NCI-H1048 (cell line): ENCODE measurements around the gene CBS.
"Not testable (repeated sequence)": the region's sequence is repeated elsewhere in the genome, so short reads cannot be mapped to it uniquely, and the experiment has no call there.

ENCODE experiments used
- DNase-seq: peaks from one replicate; lab custom pipeline; 2025; lab: John Stamatoyannopoulos, UW

CBS gene

DNA sequence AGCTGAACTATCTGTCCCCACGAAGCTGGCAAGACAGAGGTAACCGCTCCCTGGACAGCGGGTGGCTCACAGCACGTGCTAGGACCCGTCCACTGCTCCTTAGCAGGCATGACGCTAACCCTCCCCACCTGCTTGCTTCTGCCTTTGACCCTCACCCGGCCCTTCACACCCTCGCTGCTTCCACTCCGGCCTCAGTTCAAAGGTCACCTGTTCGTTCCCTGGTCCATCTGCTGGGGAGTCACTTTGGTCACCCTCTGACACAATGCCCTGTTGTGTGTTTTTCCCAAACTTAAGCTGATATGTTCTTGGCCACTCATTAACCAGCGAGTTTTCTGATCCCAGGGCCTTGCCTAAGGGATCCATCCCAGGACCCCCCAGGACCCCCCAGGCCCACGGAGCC lies 7.6 kb downstream of the CBS start:
- not testable (repeated sequence) for DNase-seq

- DNase-seq: not testable (repeated sequence)
These were observed 8.9 kb downstream of the CBS start for GRCh38 chr21:43066690-43067089.

GRCh38 chr21:43065991-43066390 lies 9.6 kb downstream of the CBS start:
- not testable (repeated sequence) for DNase-seq

DNA sequence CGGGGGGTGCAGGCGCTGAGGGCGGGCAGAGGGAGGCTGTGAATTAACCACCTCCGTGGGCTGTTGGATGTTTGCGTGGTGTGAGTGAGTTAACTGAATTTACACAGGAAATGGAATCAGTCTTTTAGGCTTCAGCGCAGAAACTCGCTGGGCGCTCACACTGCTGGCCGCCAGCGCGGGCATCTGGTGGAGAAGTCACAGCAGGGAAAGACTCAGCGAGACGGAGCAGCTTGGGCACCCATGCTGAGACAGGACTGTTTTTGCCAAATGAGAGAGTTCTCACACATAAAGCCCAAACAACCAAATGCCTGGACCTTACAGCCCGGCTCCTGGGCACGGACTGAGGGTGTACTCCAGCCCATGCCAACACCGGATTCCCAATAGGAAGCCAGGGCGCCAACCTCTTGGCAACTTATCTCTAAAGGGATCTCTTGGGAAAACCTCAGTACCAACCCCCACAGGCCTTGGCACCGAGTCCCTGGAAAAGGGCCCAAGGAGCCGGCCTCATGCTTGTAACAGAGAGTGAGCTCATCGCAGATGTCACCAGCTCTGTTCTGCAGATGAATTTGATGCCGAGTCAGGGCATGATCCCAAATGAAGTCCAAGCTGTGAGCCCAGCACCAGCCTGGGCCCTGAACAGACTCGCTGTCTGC lies 11.2 kb downstream of the CBS start:
- not testable (repeated sequence) for DNase-seq

GRCh38 chr21:43062955-43063664 lies 12.5 kb downstream of the CBS start:
- DNase-seq: not testable (repeated sequence)

GRCh38 chr21:43053112-43053511 lies 22.5 kb downstream of the CBS start:
- DNase-seq: not testable (repeated sequence)

GRCh38 chr21:43045876-43046821 lies 29.5 kb downstream of the CBS start:
- not testable (repeated sequence) for DNase-seq

DNA sequence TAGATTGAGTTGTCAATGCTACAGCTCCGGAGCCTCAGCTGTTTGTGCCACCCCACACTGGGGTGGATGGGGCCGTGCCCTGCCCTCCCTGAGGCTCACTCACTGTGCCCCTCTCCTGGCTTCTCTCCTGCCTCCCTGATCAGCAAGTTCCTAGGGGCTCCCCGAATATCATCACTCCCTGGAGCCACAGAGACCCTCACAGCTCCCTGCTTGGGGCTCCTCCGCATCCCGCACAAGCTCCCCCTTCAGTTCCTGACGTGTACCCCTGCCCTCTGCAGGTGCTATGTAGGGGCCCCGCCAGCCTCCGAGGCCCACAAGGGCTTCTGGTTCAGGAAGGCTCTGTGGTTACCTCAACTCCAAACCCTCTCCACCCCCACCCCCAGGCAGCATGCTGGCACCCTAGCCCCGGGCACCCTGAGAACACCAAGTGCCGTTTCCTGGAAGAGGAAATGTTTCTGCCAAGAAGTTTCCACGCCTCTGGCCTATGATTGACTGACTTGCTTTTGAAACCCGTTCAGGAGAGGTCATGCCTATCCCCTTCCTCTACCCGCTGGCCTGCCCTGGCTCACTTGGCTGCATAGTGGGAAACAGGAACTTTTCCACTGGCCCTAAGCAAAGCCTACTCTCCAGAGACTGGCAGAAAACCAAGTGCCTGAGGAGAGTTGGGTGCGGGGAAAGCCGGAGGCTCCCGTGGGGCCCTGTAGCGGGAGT lies 30.3 kb downstream of the CBS start:
- DNase-seq: not testable (repeated sequence)

DNA sequence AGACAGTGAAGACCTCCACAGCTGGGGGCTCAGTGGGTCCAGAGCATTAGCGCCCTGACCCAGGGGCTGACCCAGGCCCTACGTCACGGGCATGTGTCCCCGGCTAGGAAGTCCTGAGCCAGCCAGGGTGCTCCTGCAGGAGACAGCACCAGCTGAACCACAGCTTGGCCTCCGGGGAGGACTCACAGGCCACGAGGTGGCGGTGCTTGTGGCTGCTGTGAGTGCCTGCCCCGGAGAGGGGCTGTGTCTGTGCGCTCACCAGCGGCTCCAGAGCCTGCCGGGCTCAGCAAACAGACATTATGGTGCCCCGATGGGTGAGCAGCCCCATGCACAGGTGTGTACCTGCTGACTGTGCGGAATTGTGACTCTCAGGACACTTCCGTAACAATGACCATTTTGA lies 31.1 kb downstream of the CBS start:
- not testable (repeated sequence) for DNase-seq

GRCh38 chr21:43043291-43043690 lies 32.3 kb downstream of the CBS start:
- DNase-seq: not testable (repeated sequence)

DNA sequence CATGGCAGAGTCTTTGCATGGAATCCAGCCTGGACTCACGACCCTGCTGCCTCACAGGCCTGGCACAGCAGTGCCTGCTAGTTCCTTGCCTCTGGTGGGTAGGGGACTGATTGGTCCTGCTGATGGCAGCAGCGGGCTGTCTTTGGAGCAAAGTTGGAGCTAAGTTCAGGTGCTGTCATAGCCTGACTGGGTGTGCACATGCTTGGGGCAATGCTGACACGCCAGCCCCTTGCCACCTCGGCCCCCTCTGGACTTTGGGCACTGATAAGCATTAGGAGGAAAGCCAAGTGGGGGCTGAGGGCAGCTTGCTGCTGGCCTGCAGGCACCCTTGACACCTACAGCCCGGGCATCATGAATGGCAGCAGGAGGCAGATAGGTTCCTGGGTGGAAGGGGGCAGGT lies 33.5 kb downstream of the CBS start:
- not testable (repeated sequence) for DNase-seq

DNA sequence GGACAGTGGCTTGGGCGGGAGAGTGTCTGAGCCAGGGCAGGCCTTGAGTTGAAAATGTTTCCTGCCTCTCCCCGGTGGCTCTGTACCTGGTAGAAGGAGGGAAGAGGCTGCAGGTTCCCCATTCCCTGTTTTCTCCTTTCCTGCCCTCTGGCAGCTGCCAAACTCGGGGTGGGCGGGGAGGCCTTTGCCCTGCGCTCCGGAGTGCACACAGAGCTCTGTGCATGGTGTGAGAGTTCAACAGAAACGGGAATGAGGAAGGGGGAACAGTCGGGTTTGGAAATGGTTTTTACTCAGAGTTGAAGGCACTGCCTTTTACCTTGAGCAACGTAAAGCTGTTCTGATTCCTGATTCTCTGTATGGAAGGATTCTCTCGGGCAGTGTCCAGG lies 37.0 kb downstream of the CBS start:
- DNase-seq: not testable (repeated sequence)

DNA sequence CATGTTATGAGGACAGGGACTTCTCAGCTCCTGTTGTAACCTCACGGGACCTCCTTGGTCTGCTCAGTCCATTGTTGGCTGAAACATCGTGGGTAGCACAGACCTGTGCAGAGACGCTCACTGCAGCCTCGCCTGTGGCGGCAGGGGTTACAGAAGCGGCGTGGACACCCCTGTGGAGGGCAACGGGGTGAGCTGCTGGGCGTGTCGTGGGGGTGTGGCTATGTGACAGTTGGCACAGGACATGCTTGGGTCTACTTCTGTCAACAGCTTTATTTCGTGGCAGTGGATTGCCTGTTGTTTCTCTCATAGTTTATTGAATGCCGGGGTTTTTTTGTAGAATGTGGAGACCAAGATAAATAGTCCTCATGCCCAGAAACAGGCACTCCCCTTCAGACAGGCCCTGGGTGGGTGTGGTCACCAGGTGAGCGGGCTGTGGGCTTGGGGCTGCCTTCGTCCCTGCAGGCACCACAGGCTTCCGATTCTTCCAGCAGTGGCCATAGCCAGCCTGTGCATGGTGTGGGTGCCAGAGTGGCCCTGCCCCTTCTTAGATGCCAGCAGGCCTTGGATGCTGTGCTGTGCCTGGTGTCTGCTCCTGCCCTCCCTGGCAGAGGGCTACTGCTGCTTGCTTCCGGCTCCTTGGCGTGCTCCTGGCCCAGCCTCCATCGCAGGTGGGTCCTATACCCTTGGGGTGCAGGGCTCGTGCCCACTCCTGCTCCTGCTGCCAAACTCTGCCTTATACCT lies 37.5 kb downstream of the CBS start:
- not testable (repeated sequence) for DNase-seq

DNA sequence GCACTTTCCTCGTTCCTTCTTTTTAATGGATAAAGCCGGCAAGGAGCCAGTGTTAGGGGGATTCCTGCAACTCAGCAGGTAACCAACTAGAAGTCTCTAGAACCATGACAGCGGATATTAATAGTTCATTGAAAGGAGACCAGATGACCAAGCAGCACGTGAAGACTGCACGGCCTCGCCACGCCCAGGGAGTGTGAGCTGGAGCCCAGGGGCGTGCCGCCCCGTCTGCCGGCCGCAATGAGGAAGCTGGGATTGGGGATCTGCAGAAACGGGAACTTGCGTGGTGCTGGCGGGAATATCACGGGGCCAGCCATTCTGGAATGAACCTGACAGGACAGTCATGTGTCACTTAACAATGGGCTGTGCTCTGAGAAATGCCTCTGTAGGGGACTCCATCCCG lies 38.7 kb downstream of the CBS start:
- DNase-seq: not testable (repeated sequence)

GRCh38 chr21:43034826-43035225 lies 40.8 kb downstream of the CBS start:
- no peak for DNase-seq

DNA sequence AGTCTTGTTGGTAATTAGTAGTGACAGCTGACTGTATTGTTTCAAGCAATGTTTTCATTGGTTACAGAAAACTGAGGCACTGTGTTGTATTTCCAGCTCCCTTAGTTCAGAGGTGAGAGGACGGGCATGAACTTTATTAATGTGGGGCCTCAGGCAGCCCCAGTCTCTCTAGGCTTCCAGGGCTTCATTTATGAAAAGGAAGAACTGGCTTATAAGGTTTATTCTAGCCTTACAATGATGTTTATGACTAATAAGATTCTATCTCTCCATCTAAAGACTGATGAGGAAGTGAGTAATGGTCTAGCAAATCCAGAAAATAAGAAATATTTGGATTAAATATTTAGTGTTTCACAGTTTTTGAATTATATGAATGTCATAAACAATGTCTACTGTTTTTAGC lies 41.5 kb downstream of the CBS start:
- DNase-seq: no peak

GRCh38 chr21:43031121-43031619 lies 44.5 kb downstream of the CBS start:
- DNase-seq: no peak

GRCh38 chr21:43029785-43030184 lies 45.9 kb downstream of the CBS start:
- no peak for DNase-seq

GRCh38 chr21:43027846-43028731 lies 47.5 kb downstream of the CBS start:
- DNase-seq: peak; percentile 94

GRCh38 chr21:43025636-43026180 lies 49.9 kb downstream of the CBS start:
- peak; percentile 55 for DNase-seq
